GM03348 (cell line): ENCODE data around the gene TMEM183A.
"Not testable (repeated sequence)": the region's sequence is repeated elsewhere in the genome, so short reads cannot be mapped to it uniquely, and the experiment has no call there.

Experiments
- DNase-seq: peaks from one replicate; pipeline ENCODE4 v3.0.0; 2012; ENCODE audit warnings: low spot score

Gene TMEM183A, protein sequence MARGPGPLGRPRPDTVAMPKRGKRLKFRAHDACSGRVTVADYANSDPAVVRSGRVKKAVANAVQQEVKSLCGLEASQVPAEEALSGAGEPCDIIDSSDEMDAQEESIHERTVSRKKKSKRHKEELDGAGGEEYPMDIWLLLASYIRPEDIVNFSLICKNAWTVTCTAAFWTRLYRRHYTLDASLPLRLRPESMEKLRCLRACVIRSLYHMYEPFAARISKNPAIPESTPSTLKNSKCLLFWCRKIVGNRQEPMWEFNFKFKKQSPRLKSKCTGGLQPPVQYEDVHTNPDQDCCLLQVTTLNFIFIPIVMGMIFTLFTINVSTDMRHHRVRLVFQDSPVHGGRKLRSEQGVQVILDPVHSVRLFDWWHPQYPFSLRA

DNA sequence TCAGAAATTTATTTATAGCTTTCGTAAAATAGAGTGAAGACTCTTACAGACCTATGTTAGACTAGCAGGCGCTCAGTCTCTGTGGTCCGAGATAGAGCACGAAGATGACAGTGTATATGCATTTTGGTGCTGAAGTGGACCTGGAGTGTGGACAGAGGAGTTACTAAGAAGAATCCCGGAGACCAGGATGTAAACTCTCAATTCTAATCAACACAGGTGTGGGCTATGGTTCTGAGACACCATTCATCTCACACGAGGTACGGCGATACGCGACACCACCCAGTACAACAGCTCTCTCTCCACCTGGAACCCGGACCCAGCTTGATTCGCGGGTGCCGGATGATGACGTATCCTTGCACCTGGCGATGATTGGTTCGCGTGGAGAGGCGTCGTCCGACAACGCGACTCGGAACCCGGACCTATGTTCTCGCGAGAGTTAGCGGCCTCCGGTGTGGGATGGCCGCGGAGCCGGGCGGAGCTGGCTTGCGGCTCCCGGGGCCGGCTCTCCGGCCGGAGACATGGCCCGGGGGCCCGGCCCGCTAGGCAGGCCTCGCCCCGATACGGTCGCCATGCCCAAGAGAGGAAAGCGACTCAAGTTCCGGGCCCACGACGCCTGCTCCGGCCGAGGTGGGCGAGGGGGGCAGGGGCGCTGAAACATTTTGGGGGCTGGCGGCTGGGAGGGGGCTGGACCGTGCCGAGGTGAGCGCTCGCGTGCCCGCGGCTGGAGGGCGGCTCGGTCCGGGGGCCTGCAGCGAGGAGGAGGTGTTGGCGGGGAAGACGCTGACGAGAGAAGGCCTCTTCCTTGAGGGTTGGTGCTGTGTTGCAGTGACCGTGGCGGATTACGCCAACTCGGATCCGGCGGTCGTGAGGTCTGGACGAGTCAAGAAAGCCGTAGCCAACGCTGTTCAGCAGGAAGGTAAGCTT lies at the start of gene TMEM183A:
Gene TMEM183A, plus strand, starts transcription at position 427 of the 924 bp plus-strand sequence. Its CDS starts 92 bp downstream, at position 519.
- peak; percentile 97 for DNase-seq

DNA sequence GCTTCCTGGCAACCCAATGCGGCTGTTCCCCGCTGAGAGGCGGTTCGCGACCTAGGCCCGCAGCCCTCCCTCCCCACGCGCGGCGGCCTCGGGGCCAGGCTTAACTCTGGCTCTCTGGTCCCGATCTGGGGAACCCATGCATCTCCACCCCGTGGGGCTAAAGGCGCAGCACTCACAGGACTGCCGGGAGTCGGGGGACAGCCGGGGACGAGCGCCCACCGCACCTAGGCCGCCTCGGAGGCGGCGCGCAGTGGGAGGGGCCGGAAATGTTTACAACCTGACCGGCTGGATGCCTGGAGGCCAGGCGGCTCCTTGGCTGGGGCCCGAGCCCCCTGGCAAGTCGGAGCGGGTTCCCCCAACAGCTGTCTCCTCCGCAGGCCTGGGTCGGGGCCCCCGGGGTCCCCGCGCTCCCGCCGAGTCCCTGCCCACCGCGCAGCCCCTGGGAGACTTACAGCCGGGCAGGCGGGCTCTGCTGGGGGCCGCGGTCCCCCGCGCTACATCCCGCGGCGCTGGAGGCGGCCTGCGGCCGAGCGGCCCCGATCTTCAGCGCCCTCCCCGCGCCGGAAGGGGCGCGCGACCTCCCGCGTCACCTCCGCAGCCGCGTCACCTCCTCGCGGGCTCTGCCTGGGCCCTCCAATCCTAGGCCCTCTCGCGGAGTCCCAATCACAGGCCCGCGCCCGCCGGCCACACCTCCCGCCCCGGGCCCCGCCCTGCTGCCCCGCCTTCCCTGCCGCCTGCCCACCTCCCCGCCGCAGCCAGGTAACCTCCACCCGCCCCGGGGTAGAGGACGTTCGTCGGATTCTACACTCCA lies 49.2 kb upstream of the TMEM183A start, which contains the start of gene ADIPOR1:
Gene ADIPOR1, minus strand, starts transcription at position 580 of the 811 bp plus-strand sequence. CDS start 7,242 bp downstream, outside the sequence.
- peak; percentile 99 for DNase-seq

DNA sequence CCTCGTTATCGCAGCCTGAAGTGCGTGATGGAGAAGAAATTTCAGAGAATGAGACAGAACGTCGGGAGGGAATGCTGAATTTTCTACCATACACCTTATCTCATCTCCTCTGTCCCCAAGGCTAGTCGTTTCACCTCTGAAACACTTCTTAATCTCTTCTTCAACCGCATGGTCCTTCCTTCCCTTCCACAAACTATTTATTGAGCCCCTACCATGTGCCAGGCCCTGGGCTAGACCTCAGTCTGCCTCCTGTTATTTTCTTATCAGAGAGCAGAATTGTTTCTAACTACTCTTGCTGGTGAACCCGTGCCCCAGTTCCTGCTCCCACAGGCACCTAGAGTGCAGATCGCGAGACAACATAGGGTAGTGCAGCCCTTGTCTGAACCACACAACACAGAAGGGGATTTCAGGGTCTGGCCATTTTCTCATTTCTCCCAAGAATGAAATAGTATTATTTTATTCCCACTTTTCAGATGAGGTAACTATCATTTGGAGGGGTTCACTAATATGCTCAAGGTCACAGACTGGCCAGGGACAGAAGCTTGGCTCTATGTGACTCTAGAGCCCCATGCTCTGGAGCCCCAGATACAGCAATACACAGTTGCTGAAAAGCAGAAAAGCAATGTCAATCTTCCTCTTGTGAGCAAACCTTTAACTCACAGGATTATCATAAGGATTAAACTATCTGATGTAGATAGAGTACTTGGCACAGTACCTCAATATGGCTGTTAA lies 48.5 kb upstream of the TMEM183A start:
- DNase-seq = no peak

DNA sequence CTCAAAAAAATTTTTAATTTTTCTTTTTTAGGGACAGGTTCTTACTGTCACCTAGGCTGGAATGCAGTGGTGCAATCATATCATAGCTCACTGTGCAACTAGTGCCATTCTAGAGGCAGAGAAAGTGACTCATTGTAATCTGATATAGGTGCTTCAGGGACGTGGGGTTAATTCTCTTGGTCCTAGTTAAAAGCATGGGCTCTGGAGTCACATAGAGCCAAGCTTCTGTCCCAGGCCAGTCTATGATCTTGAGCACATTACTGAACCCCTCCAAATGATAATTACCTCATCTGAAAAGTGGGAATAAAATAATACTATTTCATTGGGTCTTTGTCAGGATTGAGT lies 47.9 kb upstream of the TMEM183A start:
- no peak for DNase-seq

DNA sequence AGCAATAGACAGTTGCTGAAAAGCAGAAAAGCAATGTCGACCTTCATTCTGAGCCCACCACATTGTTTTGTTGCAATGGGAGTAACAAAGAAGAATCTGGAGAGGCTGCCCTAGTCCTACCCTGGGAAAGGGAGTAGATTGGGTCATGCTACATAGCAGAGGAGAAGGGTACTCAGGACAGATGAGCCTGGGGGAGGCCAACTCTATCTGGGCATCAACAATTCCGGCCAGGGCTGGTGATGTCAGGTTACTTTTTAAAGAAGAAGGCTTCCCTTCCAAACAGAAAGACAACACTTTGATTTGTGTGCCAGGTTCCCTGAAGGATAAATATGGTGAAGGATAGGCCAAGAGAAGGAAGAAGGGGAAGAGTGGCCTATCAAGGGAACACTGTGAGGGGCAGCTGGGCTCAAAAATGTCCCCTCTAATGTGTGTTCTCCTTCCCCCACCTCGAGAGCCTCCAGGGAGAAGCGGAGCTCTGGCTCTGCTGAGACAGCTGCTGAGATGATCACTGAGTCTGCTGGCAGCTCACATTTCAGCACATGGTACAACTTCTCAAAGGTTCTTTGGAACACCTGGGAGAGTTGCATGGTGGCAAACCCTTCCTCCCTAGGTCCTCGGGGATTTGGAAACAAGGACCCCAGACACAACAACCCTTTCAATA lies 45.8 kb upstream of the TMEM183A start:
- no peak for DNase-seq

DNA sequence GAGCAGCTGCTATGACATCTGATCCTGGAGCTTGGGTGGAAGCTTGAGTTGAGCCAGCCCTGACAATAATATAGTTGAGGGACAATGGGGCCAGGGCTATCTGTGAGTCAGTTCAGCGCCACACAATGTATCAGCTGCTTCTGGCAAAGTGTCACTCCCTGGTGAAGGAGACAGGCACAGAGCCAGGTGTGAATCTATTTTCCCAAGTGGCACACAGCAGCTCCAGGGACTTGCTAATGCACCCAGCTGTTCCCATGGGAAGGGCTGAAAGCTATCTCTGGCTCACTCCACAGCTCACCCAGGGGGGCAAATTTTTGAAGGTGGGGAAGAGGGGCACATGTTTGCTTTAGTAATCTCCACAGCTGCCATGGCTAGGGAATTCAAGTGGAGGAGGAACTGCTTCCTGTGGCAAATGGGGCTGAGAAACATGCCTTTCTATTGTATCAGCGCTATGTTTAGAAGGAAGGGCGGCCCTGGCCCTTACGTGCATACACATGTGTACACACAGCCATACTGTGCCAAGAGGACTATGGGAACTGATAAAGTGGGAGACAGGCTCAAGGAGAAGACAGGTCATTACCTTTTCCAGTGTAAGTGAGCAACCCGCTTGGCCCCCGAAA lies 42.3 kb upstream of the TMEM183A start:
- DNase-seq = no peak

DNA sequence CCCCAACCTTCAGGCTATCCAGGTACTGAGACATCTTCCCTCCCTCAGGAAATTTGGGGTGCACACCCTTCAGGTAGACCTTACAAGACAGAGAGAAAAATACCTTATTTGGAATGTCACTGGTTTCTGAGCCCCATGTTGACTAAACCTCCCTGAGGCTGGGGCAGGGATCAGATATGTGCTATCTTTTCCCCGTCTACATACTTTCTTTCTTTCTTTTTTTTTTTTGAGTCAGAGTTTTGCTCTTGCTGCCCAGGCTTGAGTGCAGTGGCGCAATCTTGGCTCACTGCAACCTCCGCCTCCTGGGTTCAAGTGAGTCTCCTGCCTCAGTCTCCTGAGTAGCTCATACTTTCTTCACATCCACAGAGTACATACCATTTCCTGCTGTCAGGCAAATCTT lies 41.8 kb upstream of the TMEM183A start:
- DNase-seq = no peak

DNA sequence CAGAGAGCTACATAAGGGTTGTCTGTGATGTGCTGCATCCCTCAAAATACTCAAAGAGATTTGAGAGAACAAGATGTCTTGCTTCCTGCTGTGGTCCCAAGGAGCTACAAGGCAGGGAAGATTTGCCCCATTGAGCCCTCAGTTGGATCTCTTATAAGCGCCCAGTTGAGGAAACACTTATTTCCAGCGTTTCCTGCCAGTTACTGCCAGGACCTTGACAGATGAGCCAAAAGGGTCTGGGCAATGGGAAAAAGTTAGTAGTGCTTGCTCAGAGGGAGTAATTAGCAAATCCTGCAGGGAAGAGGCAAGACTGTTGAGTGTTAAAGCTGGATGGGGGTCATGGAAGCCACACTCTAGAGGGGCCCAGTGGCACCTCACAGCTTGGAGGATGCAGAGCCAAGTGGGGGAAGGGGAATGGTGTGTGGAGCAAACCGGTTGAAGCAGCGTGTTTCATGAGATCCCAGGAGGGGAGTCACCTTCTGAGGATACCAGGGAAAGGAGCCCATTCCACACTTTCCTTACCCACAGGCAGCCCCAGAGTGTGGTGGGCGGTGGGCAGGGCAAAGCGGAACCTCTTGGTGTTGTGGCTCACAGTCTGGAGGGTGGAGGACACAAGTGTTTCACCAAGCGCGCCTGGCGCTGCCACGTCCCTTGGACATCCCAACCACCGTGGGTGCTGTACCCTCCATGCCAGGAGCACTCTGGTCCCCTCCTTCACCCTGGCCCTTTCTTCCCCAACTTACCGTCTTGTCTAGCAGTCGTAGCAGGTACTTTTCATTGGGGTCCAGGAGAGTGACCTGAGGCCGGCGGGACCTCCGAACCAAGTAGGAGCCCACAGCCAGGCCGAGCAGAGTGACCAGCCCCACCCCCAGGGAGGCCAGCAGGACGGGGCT lies 40.9 kb upstream of the TMEM183A start:
- DNase-seq = no peak

DNA sequence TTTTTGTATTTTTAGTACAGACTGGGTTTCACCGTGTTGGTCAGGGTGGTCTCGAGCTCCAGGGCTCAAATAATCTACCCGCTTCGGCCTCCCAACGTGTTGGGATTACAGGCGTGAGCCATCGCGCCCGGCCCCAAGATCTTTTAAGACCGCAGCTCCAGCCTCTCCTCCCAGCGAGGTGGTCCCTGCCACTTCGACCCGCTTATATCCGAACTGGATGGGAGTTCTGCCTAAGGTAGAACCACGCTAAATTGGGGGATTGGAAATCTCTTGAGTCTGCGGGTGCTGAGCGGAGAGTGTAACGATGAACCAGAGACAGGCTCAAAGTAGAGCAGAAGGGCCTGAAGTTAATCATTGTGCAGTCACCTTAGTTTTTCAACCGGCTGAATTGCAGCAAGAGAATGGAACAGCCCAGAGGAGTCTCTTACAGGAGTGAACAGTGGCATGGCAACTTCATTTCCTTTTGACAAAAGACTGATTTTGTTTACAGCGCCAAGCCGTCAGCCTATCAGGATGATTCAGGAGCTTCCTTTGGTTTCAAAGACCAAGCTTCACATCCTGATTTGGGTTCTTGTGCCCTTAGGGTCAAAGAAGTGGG lies 39.4 kb upstream of the TMEM183A start:
- DNase-seq = no peak

DNA sequence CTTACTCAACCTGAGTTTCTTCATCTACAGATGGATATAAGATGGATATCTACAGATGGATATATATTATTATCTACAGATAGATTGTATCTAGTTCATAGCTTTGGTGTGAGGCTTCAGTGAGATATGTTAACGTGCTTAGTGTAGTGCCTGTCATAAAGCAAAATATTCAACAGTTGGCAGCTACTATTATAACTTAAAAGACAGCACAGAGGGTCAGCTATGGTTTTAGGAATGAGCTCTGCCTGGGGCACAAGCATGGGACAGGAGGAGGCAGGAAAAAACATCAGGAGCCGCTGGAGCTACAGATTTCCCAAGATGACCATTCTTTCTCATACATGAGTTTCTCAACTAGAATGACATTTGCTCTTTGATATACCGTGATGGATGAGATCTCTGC lies 38.8 kb upstream of the TMEM183A start:
- DNase-seq = no peak

DNA sequence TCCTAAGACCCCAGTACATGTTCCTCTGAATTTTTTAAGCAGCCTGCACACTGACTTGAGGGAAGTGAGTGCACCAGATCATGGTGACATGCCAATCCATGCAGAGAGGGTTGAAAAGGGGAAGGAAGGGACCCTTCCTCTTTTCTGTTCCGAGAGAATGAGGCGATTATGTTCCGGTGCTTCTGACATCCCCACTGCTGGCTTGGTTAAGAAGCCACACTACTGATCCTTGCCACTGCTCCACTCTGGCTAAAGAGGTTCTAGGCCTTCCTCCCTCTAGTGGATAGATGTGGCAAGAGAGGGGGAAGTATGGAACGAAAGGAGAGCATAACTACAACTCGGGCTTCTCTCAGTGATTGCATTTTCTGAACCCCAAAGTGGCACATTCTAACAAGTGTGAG lies 38.3 kb upstream of the TMEM183A start:
- peak; percentile 79 for DNase-seq

DNA sequence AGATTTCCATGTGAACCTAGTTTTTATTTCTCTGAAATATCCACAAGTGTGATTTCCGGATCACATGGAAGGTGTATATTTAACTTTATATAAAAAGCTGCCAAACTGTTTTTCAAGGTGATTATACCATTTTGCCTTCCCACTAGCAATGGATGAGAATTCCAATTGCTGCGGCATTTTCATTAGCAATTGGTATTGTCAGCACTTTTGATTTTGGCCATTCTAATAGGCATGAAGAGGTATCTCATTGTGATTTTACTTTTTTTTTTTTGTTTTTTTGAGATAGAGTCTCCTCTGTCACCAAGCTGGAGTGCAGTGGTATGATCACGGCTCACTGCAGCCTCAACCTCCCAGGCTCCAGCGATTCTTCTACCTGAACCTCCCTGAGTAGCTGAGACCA lies 35.1 kb upstream of the TMEM183A start:
- DNase-seq = no peak

DNA sequence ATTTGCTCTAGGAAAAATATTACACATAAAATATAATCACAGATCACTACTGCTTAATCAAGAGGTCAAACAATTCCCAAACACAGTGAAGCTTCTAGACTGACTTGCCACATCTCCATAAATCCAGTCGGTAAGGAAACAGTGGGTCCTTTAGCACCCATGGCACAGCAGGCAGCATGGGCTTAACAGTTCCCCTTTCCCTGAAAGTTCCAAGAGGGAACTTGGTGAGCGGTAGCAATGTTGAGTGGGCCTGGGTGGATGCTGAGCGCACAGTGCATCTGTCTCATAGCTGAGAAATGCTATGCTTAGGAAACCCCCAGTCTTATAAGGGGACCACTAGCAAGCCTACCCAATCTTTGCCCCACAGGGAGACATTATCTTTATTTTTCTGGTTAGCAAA lies 32.3 kb upstream of the TMEM183A start:
- no peak for DNase-seq

DNA sequence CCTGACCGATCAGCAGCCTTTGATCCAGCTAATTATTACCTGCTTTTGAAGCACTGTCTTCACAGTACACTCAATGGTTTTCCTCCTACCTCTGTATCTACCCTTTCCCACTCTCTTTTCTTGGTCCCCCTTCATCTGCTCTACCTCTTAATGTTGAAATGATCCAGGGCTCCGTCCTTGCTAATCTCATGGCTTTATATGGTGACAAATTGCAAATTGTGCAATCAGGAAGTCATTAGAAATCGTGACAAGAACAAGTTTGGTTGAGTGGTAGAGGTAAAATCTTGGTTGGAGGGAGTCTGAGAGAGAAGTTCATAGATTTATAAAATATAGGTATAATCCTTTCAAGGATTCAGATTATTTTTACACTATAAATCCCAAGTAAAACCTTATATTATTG lies 30.5 kb upstream of the TMEM183A start:
- DNase-seq = no peak

DNA sequence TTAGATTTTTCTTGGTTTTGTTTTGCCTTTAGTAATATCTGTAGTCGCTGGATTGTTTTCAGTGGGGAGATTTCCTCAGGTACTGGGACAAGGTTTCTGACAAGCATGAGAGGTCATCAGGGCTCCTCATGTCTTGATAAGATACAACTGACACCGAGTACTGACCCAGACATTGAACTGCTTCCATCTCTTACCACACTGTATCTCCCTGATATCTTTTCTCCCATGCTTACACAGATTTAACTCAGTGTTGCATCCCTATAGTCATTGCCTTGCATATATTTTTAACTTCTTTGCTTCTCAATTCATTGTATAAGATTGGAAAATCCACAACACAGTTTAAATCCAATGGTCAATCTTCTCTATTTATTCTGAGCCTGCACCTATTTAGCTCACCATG lies 27.7 kb upstream of the TMEM183A start:
- no peak for DNase-seq

DNA sequence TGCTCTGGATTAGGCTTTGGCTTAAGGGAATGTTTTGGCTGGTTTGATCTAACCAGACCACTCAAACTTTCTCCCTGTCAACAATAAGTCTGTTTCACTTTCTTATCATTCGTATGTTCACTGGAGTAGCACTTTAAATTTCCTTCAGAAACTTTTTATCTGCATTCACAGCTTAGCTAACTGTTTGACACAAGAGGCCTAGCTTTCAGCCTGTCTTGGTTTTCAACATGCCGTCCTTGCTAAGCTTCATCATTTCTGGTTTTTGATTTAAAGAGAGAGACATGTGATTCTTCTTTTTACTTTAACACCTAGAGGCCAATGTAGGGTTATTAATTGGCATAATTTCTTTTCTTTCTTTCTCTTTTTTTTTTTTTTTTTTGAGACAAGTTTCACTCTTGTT lies 25.2 kb upstream of the TMEM183A start:
- no peak for DNase-seq

DNA sequence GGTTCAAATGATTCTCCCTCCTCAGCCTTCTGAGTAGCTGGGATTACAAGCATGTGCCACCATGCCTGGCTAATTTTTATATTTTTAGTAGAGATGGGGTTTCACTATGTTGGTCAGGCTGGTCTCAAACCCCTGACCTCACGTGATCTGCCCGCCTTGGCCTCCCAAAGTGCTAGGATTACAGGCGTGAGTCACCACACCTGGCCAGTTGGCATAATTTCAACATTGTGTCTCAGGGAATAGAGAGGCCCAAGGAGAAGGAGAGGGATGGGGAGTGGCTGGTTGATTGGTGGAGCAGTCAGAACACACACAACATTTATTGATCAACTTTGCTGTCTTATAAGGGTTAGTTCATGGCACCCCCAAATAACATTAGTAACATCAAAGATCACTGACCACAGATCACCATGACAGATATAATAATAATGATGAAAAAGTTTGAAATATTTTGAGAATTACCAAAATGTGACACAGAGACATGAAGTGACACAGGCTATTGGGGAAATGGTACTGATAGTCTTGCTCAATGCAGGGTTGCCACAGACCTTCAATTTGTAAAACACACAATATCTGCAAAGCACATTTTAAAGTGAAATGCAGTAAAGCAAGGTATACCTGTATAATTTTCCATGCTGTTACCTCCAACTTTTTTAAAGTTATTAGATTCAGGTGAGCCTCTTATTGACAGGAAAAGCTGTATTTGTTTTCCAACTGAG lies 24.3 kb upstream of the TMEM183A start:
- no peak for DNase-seq

DNA sequence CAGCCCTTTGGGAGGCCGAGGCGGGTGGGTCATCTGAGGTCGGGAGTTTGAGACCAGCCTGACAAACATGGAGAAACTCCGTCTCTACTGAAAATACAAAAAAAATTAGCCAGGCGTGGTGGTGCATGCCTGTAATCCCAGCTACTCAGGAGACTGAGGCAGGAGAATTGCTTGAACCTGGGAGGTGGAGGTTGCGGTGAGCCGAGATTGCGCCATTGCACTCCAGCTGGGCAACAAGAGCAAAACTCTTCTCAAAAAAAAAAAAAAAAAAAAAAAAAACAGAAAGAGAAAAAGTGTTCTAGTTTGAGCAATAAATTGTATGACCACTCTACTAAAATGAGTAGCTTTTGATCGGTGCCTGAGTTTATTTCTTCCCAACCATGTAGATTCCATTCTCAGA lies 21.1 kb upstream of the TMEM183A start:
- not testable (repeated sequence) for DNase-seq
